Right ventricle myocardium inferior (tissue), 1 donor: ENCODE data around the gene C13orf42. TPM values are rescaled to one million over a fixed set of nuclear protein-coding genes. Genes with fewer than 3 reads are reported as not detected.

Experiments
- ATAC-seq: fragments of 200-7000 bp; cut with Tn5 transposase; one replicate; pipeline ENCODE4 v1.9.1; 2020; ENCODE audit warnings: mild to moderate bottlenecking, moderate library complexity
- DNase-seq: peaks from one replicate; pipeline ENCODE4 v3.0.0; 2021; ENCODE audit errors: missing footprints
- intact Hi-C: fragments of 100-400 bp; cut with DNase I; formaldehyde crosslinking; loops from one replicate; pipeline ENCODE4 v1.11.0; 2022
- total RNA-seq: library from RNA; stranded (reverse); fragmentation: NEBNext Ultra II Directional; extraction: Animal tissue kit (Norgen Biotek cat#: 25700); gene quantifications from one replicate; pipeline ENCODE4 v1.2.1, GENCODE V29; 2021
- donor health status: DM: no; HTN: yes; CAD: no; lungs with severe emphysema.

C13orf42 gene
- total RNA-seq, 1 donor from 2014 or later: not detected

DNA sequence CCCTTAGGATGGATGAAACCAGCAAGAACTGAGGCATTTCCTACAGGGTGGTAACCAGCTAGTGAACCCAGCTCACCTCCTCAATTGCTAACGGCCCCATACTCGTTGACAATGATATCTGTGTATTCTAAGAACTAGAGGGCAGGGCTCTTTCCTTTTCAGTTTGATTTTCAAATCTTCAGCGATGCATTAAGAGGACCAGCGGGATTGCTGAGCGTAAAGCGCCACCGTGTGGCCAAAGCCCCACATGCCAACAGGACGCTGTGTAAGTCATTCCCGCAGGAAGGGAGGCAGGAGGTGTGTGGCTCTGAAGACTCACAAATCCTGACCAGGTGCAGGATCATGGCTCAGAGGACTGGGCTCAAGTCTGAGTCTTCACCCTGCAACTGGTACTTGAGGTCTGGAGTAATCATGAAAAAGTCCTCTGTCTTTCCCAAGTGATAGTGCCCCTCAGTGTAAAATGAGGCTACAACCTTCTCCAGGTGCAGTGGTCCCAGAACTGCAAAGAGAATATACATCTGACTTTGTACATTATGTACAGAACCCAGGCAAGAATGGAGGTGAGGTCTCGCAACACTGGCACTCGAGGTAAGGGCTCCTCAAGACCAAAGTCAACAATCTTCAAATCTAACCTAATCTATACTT lies 40.9 kb downstream of the C13orf42 start:
- intact Hi-C loops: loop anchor here (2.0 to 5.0 kb wide), 2 partner anchors 103 to 1093 kb away; no protein-coding TSS in a partner anchor
- ATAC-seq: peak; percentile 84
- DNase-seq: peak; percentile 89

- intact Hi-C loops: no loop called here
- no peak for DNase-seq
- ATAC-seq: no peak
Measured at GRCh38 chr13:51068501-51068900, 42.6 kb downstream of the C13orf42 start.

DNA sequence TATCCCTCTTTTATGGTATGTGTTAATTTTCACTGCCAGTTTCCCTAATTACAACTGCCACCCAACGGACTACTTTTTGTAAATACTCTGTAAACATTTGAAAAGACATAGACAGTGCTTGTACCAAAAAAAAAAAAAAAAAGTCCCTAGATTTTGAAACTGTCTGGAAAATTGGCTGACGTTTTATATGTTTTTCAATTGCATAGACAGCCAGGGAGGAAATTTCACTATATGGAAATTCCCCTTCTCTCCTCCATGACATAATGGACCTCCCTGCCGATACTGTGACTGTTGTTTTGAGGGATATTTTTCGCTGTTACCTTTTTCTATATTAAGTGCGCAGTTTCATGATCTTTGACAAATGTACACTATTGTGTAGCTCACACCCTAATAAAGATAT lies 43.4 kb downstream of the C13orf42 start:
- intact Hi-C loops: no loop called here
- DNase-seq (no peak), ATAC-seq (no peak)

GRCh38 chr13:51067210-51067701 lies 43.8 kb downstream of the C13orf42 start:
- ATAC-seq (no peak), DNase-seq (no peak)
- intact Hi-C loops: no loop called here

- DNase-seq (no peak), ATAC-seq (peak; percentile 29)
- intact Hi-C loops: no loop called here
Measured at GRCh38 chr13:51066091-51066831, 44.8 kb downstream of the C13orf42 start.

DNA sequence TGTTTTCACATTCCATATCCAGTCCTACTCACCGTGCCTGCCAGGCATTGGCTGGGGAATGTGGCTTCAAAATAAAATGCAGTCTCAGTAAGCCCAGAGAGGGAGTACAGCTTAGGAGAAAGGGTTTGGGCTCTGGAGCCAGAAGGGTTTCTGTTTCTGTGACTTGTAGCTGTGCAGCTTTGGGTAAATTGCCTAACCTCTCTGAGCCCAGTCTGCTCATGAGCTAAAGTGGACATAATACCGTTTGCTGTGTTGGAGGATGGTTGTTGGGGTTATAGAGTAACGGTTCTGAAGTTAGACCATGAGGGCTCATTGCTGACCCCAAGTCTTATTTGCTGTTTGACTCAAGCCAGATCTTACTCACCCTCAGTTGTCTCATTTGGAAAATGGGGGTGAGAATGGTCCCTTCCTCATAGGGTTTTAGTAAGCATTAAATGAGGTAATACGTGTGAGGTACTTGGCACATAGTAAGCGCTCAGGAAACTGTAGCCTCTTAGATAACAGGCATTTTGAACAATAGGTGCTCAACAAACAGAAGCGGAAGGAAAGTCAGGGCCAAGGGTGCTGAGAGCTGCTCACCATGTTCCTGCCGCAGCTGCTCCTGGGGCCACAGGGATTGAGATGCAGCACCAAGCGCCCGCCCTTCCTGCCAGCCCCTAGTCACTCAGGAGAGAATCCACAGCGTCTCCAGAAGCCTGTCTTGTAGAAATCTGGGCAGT lies 45.5 kb downstream of the C13orf42 start:
- no peak for DNase-seq
- ATAC-seq: no peak

DNA sequence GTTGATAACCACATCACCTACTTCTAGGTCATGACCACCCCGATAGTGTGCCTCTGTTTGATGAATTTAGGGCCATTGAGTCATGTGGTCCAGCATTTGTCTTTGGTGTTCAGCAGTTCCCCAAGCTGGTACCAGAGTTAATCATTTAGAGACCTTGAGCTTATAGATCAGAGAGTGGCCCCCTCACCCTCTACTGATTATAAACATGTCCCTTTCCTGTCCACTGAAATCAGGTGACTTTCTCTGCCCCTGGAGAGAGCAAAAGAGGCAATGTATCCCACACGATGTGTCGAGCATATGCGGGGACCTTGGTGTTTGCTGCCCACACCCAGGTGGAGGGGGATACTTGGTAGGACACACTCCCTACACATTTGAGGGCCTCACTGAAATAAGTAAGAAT lies 46.3 kb downstream of the C13orf42 start:
- ATAC-seq (no peak), DNase-seq (no peak)
- intact Hi-C loops: no loop called here

More for the DNA sequence above, 45.5 kb downstream of the C13orf42 start:
- intact Hi-C loops: no loop called here

- ATAC-seq (no peak), DNase-seq (no peak)
- intact Hi-C loops: no loop called here
Measured at GRCh38 chr13:51063909-51064308, 47.2 kb downstream of the C13orf42 start.

GRCh38 chr13:51058461-51059167 lies 52.5 kb downstream of the C13orf42 start:
- no peak for ATAC-seq
- intact Hi-C loops: no loop called here
- no peak for DNase-seq

GRCh38 chr13:51057906-51058305 lies 53.2 kb downstream of the C13orf42 start:
- intact Hi-C loops: no loop called here
- DNase-seq (no peak), ATAC-seq (no peak)

- intact Hi-C loops: no loop called here
- DNase-seq (no peak), ATAC-seq (no peak)
Measured at GRCh38 chr13:51057001-51057400, 54.1 kb downstream of the C13orf42 start.

GRCh38 chr13:51052581-51052980 lies 58.5 kb downstream of the C13orf42 start:
- ATAC-seq (no peak), DNase-seq (no peak)
- intact Hi-C loops: no loop called here

DNA sequence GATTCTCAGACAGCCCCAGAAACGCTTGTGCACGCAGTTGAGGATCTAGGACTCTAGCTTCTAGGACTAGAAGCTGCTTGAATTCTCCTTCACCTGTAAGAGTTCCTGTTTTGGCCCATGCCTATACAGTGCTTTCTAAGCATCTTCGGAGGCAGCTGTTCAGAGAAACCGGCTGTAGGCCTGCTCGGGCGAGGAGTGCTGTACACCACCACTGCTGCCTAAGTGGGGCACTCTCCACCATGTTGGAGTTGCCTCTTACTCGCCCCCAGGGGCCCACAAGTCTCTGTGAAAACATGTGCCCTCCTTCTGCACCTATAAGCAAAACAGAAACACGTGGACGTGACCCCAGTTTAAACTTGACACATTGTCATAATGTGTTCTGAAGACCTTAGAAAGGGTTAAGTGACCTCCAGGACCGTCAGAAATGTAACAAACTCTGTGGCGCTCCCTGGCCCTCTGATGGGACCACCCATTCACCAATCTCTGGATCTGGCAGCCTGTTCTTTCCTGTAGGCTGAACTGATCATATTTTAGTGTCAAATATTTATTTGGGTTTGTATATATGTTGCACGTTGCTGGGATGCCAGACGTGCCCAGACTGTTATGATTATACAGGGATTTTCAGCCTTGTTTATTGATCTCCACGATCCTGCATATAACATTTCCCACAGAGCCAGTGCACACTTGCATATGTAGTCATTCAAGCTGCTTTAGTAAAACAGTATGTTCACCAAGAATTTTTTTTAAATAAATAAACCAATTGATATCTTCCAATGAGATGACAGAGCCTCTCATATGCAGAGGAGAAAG lies 60.8 kb downstream of the C13orf42 start:
- DNase-seq (no peak), ATAC-seq (no peak)
- intact Hi-C loops: no loop called here

- intact Hi-C loops: no loop called here
- ATAC-seq: no peak
Measured at GRCh38 chr13:51048616-51049015, 62.5 kb downstream of the C13orf42 start.

GRCh38 chr13:51048166-51048461 lies 63.0 kb downstream of the C13orf42 start:
- DNase-seq (no peak), ATAC-seq (no peak)
- intact Hi-C loops: no loop called here

More at GRCh38 chr13:51048616-51049015, 62.5 kb downstream of the C13orf42 start:
- no peak for DNase-seq

- DNase-seq: no peak
- ATAC-seq: no peak
- intact Hi-C loops: no loop called here
Measured at GRCh38 chr13:51047434-51048165, 63.5 kb downstream of the C13orf42 start.

DNA sequence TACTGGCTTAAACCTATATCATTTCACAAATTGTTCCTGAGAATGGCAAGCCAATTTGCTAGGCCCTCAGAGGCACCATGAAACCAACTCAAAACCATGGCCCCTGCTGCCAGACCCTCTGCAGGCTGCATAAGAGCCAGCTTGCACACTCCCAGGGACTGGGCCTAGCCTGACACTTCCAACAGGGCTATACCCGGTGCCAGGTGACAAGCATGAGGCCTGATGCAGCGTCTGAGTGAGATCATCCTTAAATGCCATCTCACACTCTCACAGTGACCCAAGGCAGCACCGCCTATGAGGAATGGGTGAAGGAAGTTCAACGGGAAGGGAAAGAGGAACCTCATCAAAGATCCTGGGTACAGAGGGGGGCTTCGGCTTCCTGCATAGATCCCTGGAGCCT lies 65.6 kb downstream of the C13orf42 start:
- no peak for DNase-seq
- intact Hi-C loops: no loop called here

More for the DNA sequence above, 65.6 kb downstream of the C13orf42 start:
- no peak for ATAC-seq
